Testis (tissue), 2 donors: ENCODE data around the gene BRSK2.

Source experiments
- POLR2A ChIP-seq: fragments of 450-650 bp; IDR thresholded peaks from one replicate; pipeline ENCODE4 v1.6.1; 2017; ENCODE audit warnings: antibody characterized with exemption, mild to moderate bottlenecking, moderate library complexity
- TF ChIP-seq, protein P1 (sequence below), 3 experiments: fragments of 450-650 bp in 2 of 3; fragments of 200-600 bp in 1 of 3; sonication (generic) in 1 of 3; IDR thresholded peaks; one replicate each; pipeline ENCODE4 v1.5.1; 2016 to 2019; ENCODE audit warnings: antibody characterized with exemption in 3 of 3, mild to moderate bottlenecking in 2 of 3, moderate library complexity in 1 of 3

DNA sequence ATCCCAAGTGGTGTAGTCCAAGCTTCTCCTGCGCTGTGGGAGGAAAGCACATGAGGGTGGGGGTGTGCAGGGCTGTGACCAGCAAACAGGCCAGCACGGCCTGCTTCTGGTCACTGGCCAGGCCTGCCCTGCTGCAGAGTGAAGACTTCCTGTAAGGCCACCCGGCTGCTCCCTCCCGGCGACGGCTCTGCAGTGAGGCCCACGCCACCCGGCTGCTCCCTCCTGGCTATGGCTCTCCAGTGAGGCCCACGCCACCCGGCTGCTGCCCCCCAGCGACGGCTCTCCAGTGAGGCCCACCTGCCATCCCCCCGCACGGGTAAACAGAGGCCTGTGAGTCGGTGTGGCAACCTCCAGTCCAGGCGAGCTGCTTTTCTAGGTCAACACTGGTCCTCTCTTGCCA is 31.4 kb upstream of the BRSK2 start:
- no peak for TF ChIP-seq POLR2A
- TF ChIP-seq, protein P1, sequence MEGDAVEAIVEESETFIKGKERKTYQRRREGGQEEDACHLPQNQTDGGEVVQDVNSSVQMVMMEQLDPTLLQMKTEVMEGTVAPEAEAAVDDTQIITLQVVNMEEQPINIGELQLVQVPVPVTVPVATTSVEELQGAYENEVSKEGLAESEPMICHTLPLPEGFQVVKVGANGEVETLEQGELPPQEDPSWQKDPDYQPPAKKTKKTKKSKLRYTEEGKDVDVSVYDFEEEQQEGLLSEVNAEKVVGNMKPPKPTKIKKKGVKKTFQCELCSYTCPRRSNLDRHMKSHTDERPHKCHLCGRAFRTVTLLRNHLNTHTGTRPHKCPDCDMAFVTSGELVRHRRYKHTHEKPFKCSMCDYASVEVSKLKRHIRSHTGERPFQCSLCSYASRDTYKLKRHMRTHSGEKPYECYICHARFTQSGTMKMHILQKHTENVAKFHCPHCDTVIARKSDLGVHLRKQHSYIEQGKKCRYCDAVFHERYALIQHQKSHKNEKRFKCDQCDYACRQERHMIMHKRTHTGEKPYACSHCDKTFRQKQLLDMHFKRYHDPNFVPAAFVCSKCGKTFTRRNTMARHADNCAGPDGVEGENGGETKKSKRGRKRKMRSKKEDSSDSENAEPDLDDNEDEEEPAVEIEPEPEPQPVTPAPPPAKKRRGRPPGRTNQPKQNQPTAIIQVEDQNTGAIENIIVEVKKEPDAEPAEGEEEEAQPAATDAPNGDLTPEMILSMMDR (IDR thresholded peaks at IDR 0.05): no peak
